Mesenchymal stem cell (in vitro differentiated cells and primary cell): ENCODE data around the gene LTBP2.

Source experiments
- DNase-seq: peaks from one replicate; pipeline ENCODE4 v3.0.0-alpha.2; 2013
- H2AFZ ChIP-seq: one replicate; pipeline ENCODE4 v1.6.1; 2013; ENCODE audit warnings: low read depth, mild to moderate bottlenecking, control low read depth, inconsistent platforms, low read length, moderate library complexity
- H2AK5ac ChIP-seq: 2 replicates; pipeline ENCODE4 v1.6.1; 2013; ENCODE audit warnings: low read length, moderate library complexity, mild to moderate bottlenecking, inconsistent platforms; ENCODE audit not compliant: severe bottlenecking
- H2BK120ac ChIP-seq: one replicate; pipeline ENCODE4 v1.6.1; 2013; ENCODE audit warnings: low read depth, mild to moderate bottlenecking, inconsistent platforms, low read length, moderate library complexity
- H2BK12ac ChIP-seq, 2 experiments: one replicate each; pipeline ENCODE4 v1.6.1; 2013; ENCODE audit warnings: inconsistent platforms in 2 of 2, low read length in 2 of 2, mild to moderate bottlenecking in 2 of 2, moderate library complexity in 2 of 2, control low read depth in 1 of 2
- H2BK15ac ChIP-seq: one replicate; pipeline ENCODE4 v1.6.1; 2013; ENCODE audit warnings: mild to moderate bottlenecking, low read depth, inconsistent platforms; ENCODE audit not compliant: poor library complexity, severe bottlenecking
- H2BK5ac ChIP-seq: 2 replicates; pipeline ENCODE4 v1.6.1; 2013; ENCODE audit warnings: low read depth, mild to moderate bottlenecking, low read length, control low read depth, inconsistent platforms; ENCODE audit not compliant: poor library complexity, severe bottlenecking
- H3K14ac ChIP-seq, 2 experiments: one replicate each; pipeline ENCODE4 v1.6.1; 2013; ENCODE audit warnings: inconsistent platforms in 2 of 2, low read length in 2 of 2, control low read depth in 1 of 2, mild to moderate bottlenecking in 1 of 2, moderate library complexity in 1 of 2
- H3K18ac ChIP-seq, 2 experiments: one replicate each; pipeline ENCODE4 v1.6.1; 2013; ENCODE audit warnings: inconsistent platforms in 2 of 2, low read length in 2 of 2, control low read depth in 1 of 2, low read depth in 1 of 2, mild to moderate bottlenecking in 1 of 2
- H3K23ac ChIP-seq, 2 experiments: one replicate each; pipeline ENCODE4 v1.6.1; 2013; ENCODE audit warnings: inconsistent platforms in 2 of 2, low read length in 2 of 2, mild to moderate bottlenecking in 2 of 2, moderate library complexity in 2 of 2, control low read depth in 1 of 2
- H3K27ac ChIP-seq: 2 replicates; pipeline ENCODE4 v1.5.1; 2013; ENCODE audit warnings: mild to moderate bottlenecking, moderate library complexity, low read length, control low read depth, inconsistent platforms; ENCODE audit not compliant: poor library complexity, severe bottlenecking
- H3K27me3 ChIP-seq, 2 experiments: 2 replicates each; pipeline versions ENCODE4 v1.6.1 to v1.7.0; 2013; ENCODE audit warnings: low read length in 2 of 2, mild to moderate bottlenecking in 2 of 2, moderate library complexity in 2 of 2, control low read depth in 1 of 2, inconsistent platforms in 1 of 2; ENCODE audit not compliant: control insufficient read depth in 1 of 2, insufficient read depth in 1 of 2
- H3K36me3 ChIP-seq, 2 experiments: 2 replicates each; pipeline versions ENCODE4 v1.6.1 to v1.7.0; 2013; ENCODE audit warnings: low read length in 2 of 2, control low read depth in 1 of 2, inconsistent platforms in 1 of 2, low read depth in 1 of 2, mild to moderate bottlenecking in 1 of 2; ENCODE audit not compliant: insufficient read depth in 2 of 2, control insufficient read depth in 1 of 2
- H3K4ac ChIP-seq, 2 experiments: one replicate each; pipeline ENCODE4 v1.6.1; 2013; ENCODE audit warnings: inconsistent platforms in 2 of 2, low read length in 2 of 2, mild to moderate bottlenecking in 2 of 2, moderate library complexity in 2 of 2, control low read depth in 1 of 2, low read depth in 1 of 2
- H3K4me1 ChIP-seq: 2 replicates; pipeline ENCODE4 v1.6.1; 2013; ENCODE audit warnings: low read depth, low read length, control low read depth; ENCODE audit not compliant: control insufficient read depth, insufficient read depth
- H3K4me2 ChIP-seq: 2 replicates; pipeline ENCODE4 v1.6.1; 2013; ENCODE audit warnings: low read length, mild to moderate bottlenecking, inconsistent platforms; ENCODE audit not compliant: poor library complexity, severe bottlenecking
- H3K4me3 ChIP-seq, 2 experiments: 2 replicates each; pipeline versions ENCODE4 v1.5.1 to v1.7.0; 2013; ENCODE audit warnings: low read length in 2 of 2, mild to moderate bottlenecking in 2 of 2, control low read depth in 1 of 2, low read depth in 1 of 2; ENCODE audit not compliant: insufficient read depth in 1 of 2
- H3K79me1 ChIP-seq: replicated peaks from 2 replicates; pipeline ENCODE4 v1.6.1; 2013; ENCODE audit warnings: mild to moderate bottlenecking, control low read depth, low read length, inconsistent platforms; ENCODE audit not compliant: poor library complexity, severe bottlenecking
- H3K9ac ChIP-seq: 2 replicates; pipeline ENCODE4 v1.7.0; 2013; ENCODE audit warnings: mild to moderate bottlenecking, low read length, moderate library complexity
- H3K9me3 ChIP-seq: 2 replicates; pipeline ENCODE4 v1.7.0; 2013; ENCODE audit warnings: mild to moderate bottlenecking, low read length; ENCODE audit not compliant: control insufficient read depth
- H4K8ac ChIP-seq: one replicate; pipeline ENCODE4 v1.6.1; 2013; ENCODE audit warnings: inconsistent platforms, mild to moderate bottlenecking, low read length, moderate library complexity
- H4K91ac ChIP-seq: one replicate; pipeline ENCODE4 v1.6.1; 2013; ENCODE audit warnings: mild to moderate bottlenecking, low read length, inconsistent platforms
- WGBS: methylation state at CpG from one replicate; pipeline ENCODE4 v1.1.7; 2013; ENCODE audit warnings: mixed read lengths; 5-methylcytosine and 5-hydroxymethylcytosine counted together

The LTBP2 gene

GRCh38 chr14:74599321-74599761 is 12.7 kb downstream of the LTBP2 start:
- 57% methylated on average over 6 of the region's 9 CpGs for WGBS
- H3K9me3 ChIP-seq: no peaks in the 10 kb centered on the region
- peak overlapping the region; percentile 62 for H2AFZ ChIP-seq
- H4K8ac ChIP-seq: peak overlapping the region; percentile 86
- peak overlapping the region; percentile 68 to 90 for H3K18ac ChIP-seq
- peak overlapping the region; percentile 93 to 95 for H2BK12ac ChIP-seq
- peak overlapping the region; percentile 7 for H2BK15ac ChIP-seq
- no peak overlapping the region for H3K4me2 ChIP-seq
- H4K91ac ChIP-seq: peak overlapping the region; percentile 90
- H3K9ac ChIP-seq: peak overlapping the region; percentile 54
- H2BK120ac ChIP-seq: peak overlapping the region; percentile 90
- H3K36me3 ChIP-seq: peaks cover 43 to 81% of the 10 kb centered on the region in 2 experiments
- no peak overlapping the region for H2BK5ac ChIP-seq
- no peak overlapping the region for H3K27ac ChIP-seq
- no peak overlapping the region for H2AK5ac ChIP-seq
- peak; percentile 59 for DNase-seq
- H3K4ac ChIP-seq: peak overlapping the region; percentile 52 to 83
- no peaks in the 10 kb centered on the region for H3K27me3 ChIP-seq
- peaks cover 16% of the 10 kb centered on the region for H3K79me1 ChIP-seq
- H3K23ac ChIP-seq: no peak overlapping the region
- no peak overlapping the region for H3K4me3 ChIP-seq
- H3K14ac ChIP-seq: peak overlapping the region in 1 of 2 experiments; percentile 87
- H3K4me1 ChIP-seq: peaks cover 16% of the 10 kb centered on the region

GRCh38 chr14:74596741-74597450 is 15.1 kb downstream of the LTBP2 start:
- Histone ChIP-seq H3K79me1 (peaks cover 16% of the 10 kb centered on the region), H3K27ac (no peak overlapping the region), H3K4me2 (no peak overlapping the region), H3K9me3 (no peaks in the 10 kb centered on the region), H2AFZ (no peak overlapping the region), H3K9ac (peak overlapping the region; percentile 60), H4K91ac (peak overlapping the region; percentile 91), H3K14ac (no peak overlapping the region), H3K27me3 (no peaks in the 10 kb centered on the region), H2BK15ac (no peak overlapping the region), H3K18ac (peak overlapping the region; percentile 65 to 76), H2BK5ac (no peak overlapping the region), H3K4ac (peak overlapping the region; percentile 11 to 85), H4K8ac (no peak overlapping the region), H2AK5ac (no peak overlapping the region), H3K4me1 (peaks cover 27% of the 10 kb centered on the region), H3K4me3 (no peak overlapping the region), H3K36me3 (peaks cover 26 to 70% of the 10 kb centered on the region in 2 experiments), H2BK120ac (peak overlapping the region; percentile 89), H2BK12ac (peak overlapping the region; percentile 45 to 89), H3K23ac (no peak overlapping the region)
- WGBS: 70% methylated on average over 12 of the region's 12 CpGs
- DNase-seq: peak; percentile 71

- peaks cover 12% of the 10 kb centered on the region for H3K79me1 ChIP-seq
- no peak overlapping the region for H3K14ac ChIP-seq
- H2BK12ac ChIP-seq: peak overlapping the region; percentile 49 to 82
- peak overlapping the region; percentile 78 for H2BK120ac ChIP-seq
- WGBS: 66% methylated on average over 15 of the region's 15 CpGs
- H3K23ac ChIP-seq: no peak overlapping the region
- H3K9ac ChIP-seq: peak overlapping the region; percentile 71
- peak overlapping the region; percentile 86 for H4K91ac ChIP-seq
- H2BK5ac ChIP-seq: no peak overlapping the region
- no peak overlapping the region for H3K27ac ChIP-seq
- H3K4me1 ChIP-seq: peaks cover 31% of the 10 kb centered on the region
- H3K36me3 ChIP-seq: peaks cover 10 to 55% of the 10 kb centered on the region in 2 experiments
- no peaks in the 10 kb centered on the region for H3K9me3 ChIP-seq
- DNase-seq: peak; percentile 38
- H3K4ac ChIP-seq: peak overlapping the region in 1 of 2 experiments; percentile 59
- H2BK15ac ChIP-seq: peak overlapping the region; percentile 65
- H2AFZ ChIP-seq: no peak overlapping the region
- peak overlapping the region; percentile 22 to 87 for H3K18ac ChIP-seq
- no peak overlapping the region for H2AK5ac ChIP-seq
- H3K4me3 ChIP-seq: peak overlapping the region in 1 of 2 experiments; percentile 46
- no peaks in the 10 kb centered on the region for H3K27me3 ChIP-seq
- no peak overlapping the region for H3K4me2 ChIP-seq
- H4K8ac ChIP-seq: peak overlapping the region; percentile 29
These were observed 16.9 kb downstream of the LTBP2 start for GRCh38 chr14:74595006-74595735.

GRCh38 chr14:74594606-74595005 is 17.4 kb downstream of the LTBP2 start:
- Histone ChIP-seq H2BK12ac (peak overlapping the region; percentile 20 to 82), H3K36me3 (peaks cover 8 to 49% of the 10 kb centered on the region in 2 experiments), H2BK120ac (peak overlapping the region; percentile 40), H3K18ac (peak overlapping the region; percentile 22 to 26), H3K4me3 (peak overlapping the region in 1 of 2 experiments; percentile 46), H4K91ac (peak overlapping the region; percentile 14), H4K8ac (peak overlapping the region; percentile 66), H3K79me1 (peaks cover 12% of the 10 kb centered on the region), H3K27ac (no peak overlapping the region), H3K14ac (no peak overlapping the region), H3K4me2 (no peak overlapping the region), H3K4ac (peak overlapping the region; percentile 55 to 64), H2BK15ac (no peak overlapping the region), H2BK5ac (no peak overlapping the region), H3K9ac (peak overlapping the region; percentile 71), H3K27me3 (no peaks in the 10 kb centered on the region), H3K23ac (no peak overlapping the region), H3K9me3 (no peaks in the 10 kb centered on the region), H3K4me1 (peaks cover 30% of the 10 kb centered on the region), H2AK5ac (peak overlapping the region; percentile 1), H2AFZ (no peak overlapping the region)
- 87% methylated on average over 5 of the region's 5 CpGs for WGBS
- peak; percentile 30 for DNase-seq
